DMS153 treated with DMSO at 0.1 percent for 48 hours (cell line): ENCODE data around the gene RAD9B.
"Not testable (repeated sequence)": the region's sequence is repeated elsewhere in the genome, so short reads cannot be mapped to it uniquely, and the experiment has no call there.

ENCODE experiments used
- DNase-seq: peaks from one replicate; lab custom pipeline; 2025; ENCODE audit not compliant: unreplicated experiment; lab: John Stamatoyannopoulos, UW

The RAD9B gene

DNA sequence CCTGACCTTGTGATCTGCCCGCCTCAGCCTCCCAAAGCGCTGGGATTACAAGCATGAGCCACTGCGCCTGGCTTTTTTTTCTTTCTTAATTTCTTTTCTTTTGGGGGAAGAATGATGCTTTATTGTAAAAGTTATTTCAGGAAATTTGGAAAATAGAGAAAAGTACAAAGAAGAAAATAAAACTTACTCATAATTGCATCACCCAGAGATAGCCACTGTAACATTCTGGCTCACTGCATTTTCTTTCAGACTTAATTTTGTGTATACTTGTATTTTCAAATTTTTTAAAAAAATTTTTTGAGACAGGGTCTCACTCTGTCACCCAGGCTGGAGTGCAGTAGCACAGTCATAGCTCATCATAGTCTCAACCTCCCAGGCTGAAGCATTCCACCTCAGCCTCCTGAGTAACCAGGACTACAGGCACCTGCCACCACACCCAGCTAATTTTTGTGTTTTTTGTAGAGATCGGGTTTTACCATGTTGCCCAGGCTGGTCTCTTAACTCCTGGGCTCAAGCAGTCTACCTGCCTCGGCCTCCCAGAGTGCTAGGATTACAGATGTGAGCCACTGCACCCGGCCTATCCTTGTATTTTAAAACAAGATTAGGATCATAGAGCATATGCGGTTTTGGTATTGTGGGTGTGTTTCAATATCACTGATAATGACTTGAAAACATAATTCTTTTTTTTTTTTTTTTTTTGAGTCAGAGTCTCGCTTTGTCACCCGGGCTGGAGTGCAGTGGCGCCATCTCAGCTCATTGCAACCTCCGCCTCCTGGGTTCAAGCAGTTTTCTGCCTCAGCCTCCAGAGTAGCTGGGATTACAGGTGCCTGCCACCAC, 19.0 kb downstream of the RAD9B start:
- DNase-seq = not testable (repeated sequence)

GRCh38 chr12:110528277-110528839, 26.2 kb downstream of the RAD9B start:
- no peak for DNase-seq

DNA sequence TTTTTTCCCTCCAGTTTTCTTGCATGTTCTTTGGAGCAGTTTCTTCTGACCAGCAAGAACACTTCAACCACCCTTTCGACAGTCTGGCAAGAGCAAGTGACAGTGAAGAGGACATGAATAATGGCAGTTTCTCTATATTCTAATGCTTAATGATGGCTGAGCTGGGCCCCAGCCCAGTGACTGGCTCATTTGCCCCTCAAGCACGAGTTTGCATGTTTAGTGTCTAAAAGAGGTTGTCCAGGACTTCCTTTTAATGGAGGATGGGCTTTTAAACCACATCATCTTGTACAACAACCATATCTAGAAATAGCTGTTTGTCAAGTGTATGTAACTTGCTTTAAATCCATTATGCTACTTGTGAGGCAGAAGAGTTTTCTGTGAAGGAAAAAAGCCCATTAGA, 28.4 kb downstream of the RAD9B start:
- DNase-seq = no peak

DNA sequence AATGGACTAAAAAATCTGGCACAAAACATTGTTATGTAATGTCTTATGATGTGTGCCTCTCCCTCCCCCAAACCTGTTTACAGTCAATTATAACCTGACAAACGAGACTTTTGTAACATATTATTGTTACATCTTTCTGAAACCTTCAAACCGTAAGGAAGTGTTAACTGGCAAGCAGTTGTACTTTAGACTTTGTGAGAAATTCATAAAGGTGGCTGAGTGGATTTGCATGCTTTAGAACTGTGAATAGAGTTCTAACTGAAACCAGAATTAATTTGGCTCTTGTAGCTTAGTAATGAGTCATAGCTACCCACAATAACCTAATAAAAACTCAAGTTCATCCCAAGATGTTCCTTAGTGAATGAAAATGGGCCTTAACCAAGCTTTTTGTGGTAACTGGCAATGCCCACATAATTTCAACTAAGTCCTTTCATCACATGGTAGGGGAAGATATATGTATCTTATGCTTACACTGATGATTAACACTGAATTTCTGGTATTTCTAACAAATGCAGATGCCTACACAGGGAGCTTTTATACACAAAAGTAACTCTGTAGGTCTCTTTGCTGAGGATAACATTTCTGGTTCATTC, 29.7 kb downstream of the RAD9B start:
- DNase-seq = no peak

DNA sequence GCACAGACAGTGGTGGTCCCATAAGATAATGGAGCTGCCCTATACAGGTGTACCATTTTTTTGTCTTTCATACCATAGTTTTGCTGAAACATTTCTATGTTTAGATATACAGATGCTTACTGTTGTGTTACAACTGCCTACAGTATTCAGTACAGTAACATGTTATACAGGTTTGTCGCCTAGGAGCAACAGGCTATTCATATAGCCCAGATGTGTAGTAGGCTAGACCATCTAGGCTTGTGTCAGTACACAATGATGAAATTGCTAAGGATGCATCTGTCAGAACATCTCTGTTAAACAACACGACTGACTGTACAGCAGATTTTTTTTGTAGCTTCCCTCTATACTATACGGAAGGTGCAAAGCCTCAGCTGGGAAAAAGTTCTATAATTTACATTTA, 30.5 kb downstream of the RAD9B start:
- no peak for DNase-seq

DNA sequence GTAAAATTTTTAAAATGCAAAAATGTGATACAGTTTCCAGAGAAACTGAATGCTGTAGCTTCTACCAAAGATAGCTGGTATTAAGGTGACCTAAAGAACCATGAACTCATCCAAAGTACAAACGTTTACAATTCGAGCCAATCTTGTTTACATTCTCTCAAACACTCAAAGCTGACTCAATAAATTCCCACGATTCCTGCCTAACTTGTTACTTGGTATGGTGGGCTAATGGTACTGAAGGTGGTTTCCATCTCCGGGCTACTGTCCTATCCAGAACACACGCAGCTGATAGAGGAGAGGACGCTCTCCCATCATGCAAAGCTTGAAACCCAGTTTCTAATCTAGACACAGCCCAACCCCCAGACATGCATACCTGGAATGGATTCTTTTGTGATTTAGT, 31.5 kb downstream of the RAD9B start:
- no peak for DNase-seq

DNA sequence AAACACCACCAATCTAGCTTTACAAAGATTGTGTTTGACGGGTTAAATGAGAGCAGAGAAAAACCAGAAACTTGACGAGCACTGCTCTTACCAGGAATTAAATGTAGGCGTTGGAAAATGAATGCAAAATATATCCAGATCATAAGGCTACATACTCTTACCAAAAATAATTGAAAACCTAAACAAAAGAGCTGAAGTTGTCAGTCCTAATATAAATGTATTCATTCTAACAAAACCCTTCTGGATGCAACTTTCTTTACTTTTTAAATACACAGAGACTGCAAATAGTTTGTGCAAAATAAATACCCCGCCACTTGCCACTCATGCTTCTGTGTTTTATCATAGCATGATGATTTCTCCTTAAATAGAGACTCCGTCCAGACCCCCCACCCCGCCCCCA, 32.7 kb downstream of the RAD9B start:
- no peak for DNase-seq

GRCh38 chr12:110536834-110537604, 34.9 kb downstream of the RAD9B start:
- DNase-seq = no peak

- DNase-seq = peak; percentile 48
These were observed 35.7 kb downstream of the RAD9B start for GRCh38 chr12:110537605-110538409.

GRCh38 chr12:110538869-110539622, 36.9 kb downstream of the RAD9B start:
- no peak for DNase-seq

- DNase-seq = no peak
These were observed 37.9 kb downstream of the RAD9B start for GRCh38 chr12:110540048-110540447.

GRCh38 chr12:110543252-110543959, 41.3 kb downstream of the RAD9B start:
- DNase-seq = no peak

DNA sequence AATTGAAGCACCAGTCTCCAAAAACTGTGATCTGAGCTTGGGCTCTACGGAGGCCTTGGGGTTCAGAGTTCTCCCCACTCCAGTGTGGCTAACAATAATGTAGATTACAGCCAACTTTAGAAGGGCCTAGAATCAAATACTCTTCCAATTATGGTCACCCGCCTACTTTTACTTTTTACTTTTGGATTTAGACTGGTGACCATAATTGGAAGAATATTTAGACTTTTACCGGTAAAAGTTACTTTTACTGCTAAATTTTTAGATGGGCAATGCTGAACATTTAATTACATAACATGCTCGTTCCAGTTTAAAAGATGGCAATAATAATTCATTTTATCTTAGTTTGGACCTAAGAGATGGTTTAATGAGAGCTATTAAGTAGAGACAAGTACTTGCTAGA, 41.8 kb downstream of the RAD9B start:
- DNase-seq = no peak

DNA sequence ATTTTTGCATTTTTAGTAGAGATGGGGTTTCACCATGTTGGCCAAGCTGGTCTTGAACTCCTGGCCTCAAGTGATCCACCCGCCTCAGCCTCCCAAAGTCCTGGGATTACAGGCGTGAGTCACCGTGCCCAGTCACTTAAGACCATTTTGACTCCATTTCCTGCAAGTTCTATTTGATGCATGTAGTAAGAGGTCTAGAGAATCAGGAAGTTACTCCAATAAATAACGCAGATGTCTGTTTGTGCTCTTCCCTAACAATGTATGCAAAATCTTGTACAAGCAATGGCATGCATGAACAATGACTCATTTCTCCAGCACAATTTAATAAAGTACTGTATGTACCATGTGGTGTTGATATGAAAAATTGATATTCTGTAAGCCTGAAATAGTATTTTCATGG, 43.1 kb downstream of the RAD9B start:
- DNase-seq = not testable (repeated sequence)

DNA sequence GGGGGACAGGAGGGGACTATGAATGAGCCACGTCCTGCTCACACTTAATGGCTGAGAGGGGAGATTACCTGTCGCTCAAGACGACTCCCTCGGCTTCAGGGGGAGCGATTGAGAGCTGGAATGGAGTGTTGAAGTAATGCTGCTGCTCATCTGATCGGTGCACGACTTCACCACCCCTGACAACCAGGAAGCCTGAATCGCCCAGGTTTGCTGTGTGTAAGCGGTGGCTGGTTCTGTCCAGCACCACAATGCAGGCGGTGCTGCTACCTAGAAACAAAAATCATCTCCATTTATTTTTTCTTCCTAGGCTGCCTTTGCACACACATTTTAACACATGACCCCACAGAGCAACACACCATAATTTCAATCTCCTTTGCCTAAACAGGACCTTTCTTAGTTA, 43.7 kb downstream of the RAD9B start:
- DNase-seq = no peak

DNA sequence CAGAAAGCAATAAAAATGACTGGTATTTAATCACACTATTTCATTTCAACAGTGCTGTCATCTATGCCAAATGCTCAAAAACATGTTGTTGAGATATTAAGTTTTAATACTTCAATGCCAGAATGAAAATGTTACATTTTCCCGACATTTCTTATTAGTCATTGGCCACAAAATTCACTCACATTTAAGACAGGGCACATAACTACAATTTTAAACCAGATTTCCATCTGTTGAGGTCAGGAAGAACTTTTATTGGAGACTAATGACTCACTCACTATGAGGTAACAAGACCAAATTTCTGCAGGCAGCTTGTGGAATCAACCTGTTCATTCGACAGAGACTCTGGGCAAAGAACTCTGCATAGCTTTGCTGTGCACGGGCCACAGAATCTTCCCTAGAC, 44.2 kb downstream of the RAD9B start:
- no peak for DNase-seq

DNA sequence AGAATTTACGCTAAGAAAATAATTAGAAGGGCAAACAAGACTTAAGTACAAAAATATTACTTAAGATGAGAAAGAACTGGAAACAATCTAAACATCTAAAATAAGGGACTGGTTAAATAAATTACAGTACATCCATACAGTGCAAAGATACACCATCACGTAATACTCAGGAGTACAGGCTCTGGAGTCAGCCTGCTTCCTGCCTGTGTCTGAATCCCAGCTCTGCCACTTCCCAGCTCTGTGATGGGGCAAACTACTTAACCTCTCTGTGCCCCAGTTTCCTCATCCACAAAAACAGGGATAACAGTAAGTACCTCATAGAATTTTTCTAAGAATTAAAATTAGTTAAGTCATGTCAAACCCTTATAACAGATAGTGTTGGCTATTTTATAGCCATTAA, 45.0 kb downstream of the RAD9B start:
- no peak for DNase-seq

DNA sequence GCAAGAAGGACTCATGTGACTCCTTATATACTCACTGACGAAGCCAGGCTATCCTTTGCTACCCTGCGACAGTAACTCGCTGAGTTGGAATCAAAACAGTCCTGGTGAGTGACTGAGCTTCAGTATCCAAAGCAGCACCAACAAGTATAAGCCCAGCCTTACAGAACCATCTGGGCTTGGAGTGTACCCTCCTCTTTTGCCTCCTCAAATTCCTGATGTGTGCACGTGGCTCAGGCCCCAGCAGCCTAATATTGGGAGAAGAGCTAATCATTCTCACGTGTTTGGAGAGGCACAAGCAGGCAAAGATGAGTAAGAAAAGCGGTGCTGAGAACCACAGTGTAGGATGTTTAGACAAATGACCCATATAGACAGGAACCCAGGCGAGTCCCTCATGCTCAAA, 46.5 kb downstream of the RAD9B start:
- no peak for DNase-seq

DNA sequence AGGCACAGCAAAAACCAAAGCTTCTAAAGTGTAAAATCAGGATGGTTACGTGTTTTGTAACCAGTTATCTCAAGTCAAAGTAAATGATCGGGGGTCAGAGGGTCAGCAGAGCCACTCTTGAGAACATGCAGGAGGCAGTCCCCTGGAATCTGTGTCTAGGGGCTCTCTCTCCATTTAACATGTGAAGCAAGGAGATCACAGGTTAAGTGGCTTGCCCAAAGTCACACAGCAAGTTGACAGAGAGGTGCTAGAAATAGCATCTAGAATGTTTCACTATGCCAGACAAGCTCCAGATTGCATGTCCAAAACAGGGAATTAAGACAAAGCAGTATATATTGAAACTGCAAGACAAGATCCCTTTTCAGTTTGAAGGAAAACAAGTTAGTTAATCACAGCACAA, 47.6 kb downstream of the RAD9B start:
- DNase-seq = no peak

GRCh38 chr12:110550981-110551380, 48.9 kb downstream of the RAD9B start:
- no peak for DNase-seq
